ENCODE measurements around the gene KNTC1. TPM values are rescaled to one million over a fixed set of nuclear protein-coding genes. Genes with fewer than 3 reads are reported as not detected.
A peak's percentile ranks its signal among the peaks of the same experiment; 100 is the strongest.
"Not testable (repeated sequence)": the region's sequence is repeated elsewhere in the genome, so short reads cannot be mapped to it uniquely, and the experiment has no call there.

The KNTC1 gene
- total RNA-seq (100 to 1,000 TPM in 1 of 5 experiments, 10 to 100 TPM in 4; 24.5 to 102 (median 31.0) TPM), polyA plus RNA-seq (1 to 10 TPM; 4.0 to 5.2 TPM), total RNA-seq (72.4 reads per million, percentile 79 among the genes with 10 or more reads in this experiment)

GRCh38 chr12:122526683-122527477, at the start of gene KNTC1, which contains the start of gene RSRC2:
Gene KNTC1 (plus strand): TSS chr12:122527249. CDS start chr12:122530064, 2,815 bp downstream.
Gene RSRC2 (minus strand): TSS chr12:122526936. CDS start chr12:122526853, 83 bp downstream.
- H3K4me1 ChIP-seq (ENCODE audit: control insufficient read depth in 2 of 2, insufficient read depth in 2 of 2, low read length in 2 of 2) = peaks cover 30 to 37% of the 10 kb centered on the region in 2 donors
- H3K36me3 ChIP-seq (ENCODE audit: control insufficient read depth in 2 of 3, insufficient read depth in 3 of 3, low read length in 3 of 3) = peaks cover 0 to 10% (median 0%) of the 10 kb centered on the region in 3 experiments
- ATAC-seq = peak; percentile 96
- H3K27me3 Mint-ChIP-seq = no peaks in the 10 kb centered on the region
- peak within 1 kb of the TSS; percentile 86 for H3K4me3 ChIP-seq (ENCODE audit: low read length)
- CTCF ChIA-PET = interaction anchor here (1.1 kb wide), 1 partner anchor 26 kb away, joined by 8 read pairs; the partner anchor contains the start of gene ZCCHC8
- peaks cover 0 to 21% (median 8%) of the 10 kb centered on the region in 5 donors for H3K36me3 Mint-ChIP-seq
- peaks cover 24 to 41% (median 36%) of the 10 kb centered on the region in 7 donors for H3K4me1 Mint-ChIP-seq
- no peak within 1 kb of the TSS for H3K4me3 Mint-ChIP-seq
- no peaks in the 10 kb centered on the region for H3K9me3 Mint-ChIP-seq
- POLR2A ChIA-PET = interaction anchor here (0.7 to 4.9 kb wide), 19 partner anchors 8 to 1305 kb away, joined by 3 to 115 read pairs (median 4); partner anchors contain the start of genes DDX55, DENR, MPHOSPH9 and MTRFR
- peak within 1 kb of the TSS in 1 of 9 donors; percentile 68 for H3K27ac Mint-ChIP-seq
- peak within 1 kb of the TSS; percentile 94 for H3K27ac ChIP-seq (ENCODE audit: low read depth, low read length)
- no peaks in the 10 kb centered on the region for H3K27me3 ChIP-seq (ENCODE audit: control insufficient read depth in 2 of 2, insufficient read depth in 2 of 2, low read length in 2 of 2)
- intact Hi-C loops (cut with micrococcal nuclease) = loop anchor here (1.0 to 10.0 kb wide), 20 partner anchors 26 to 1840 kb away; partner anchors contain the start of genes DENR (in 2 of the 2), DIABLO (in 2 of the 2), PSMD9 (in 2 of the 2) and VPS33A (in 2 of the 2)
- DNase-seq = peak; percentile 87 to 99 (median 99)
- no peaks in the 10 kb centered on the region for H3K9me3 ChIP-seq (ENCODE audit: control insufficient read depth in 2 of 3, low read length in 3 of 3)

- Mint-ChIP-seq H3K27me3 (no peaks in the 10 kb centered on the region), H3K4me1 (peaks cover 0 to 8% (median 3%) of the 10 kb centered on the region in 7 donors)
- POLR2A ChIA-PET = interaction anchor here (0.6 kb wide), 1 partner anchor 491 kb away, joined by 4 read pairs; no protein-coding TSS in a partner anchor
Measured at GRCh38 chr12:122480753-122481152, 46.3 kb upstream of the KNTC1 start.

GRCh38 chr12:122481861-122482260, 45.2 kb upstream of the KNTC1 start:
- Mint-ChIP-seq H3K27ac (no peak overlapping the region), H3K4me3 (no peak overlapping the region), H3K9me3 (no peaks in the 10 kb centered on the region), H3K4me1 (peaks cover 0 to 6% (median 4%) of the 10 kb centered on the region in 7 donors), H3K27me3 (no peaks in the 10 kb centered on the region), H3K36me3 (peaks cover 13 to 50% (median 34%) of the 10 kb centered on the region in 5 donors)
- ATAC-seq (no peak), DNase-seq (no peak)
- H3K4me3 ChIP-seq (ENCODE audit: low read length) = no peak overlapping the region
- intact Hi-C loops (cut with micrococcal nuclease) = no loop called here
- H3K27me3 ChIP-seq (ENCODE audit: control insufficient read depth in 2 of 2, insufficient read depth in 2 of 2, low read length in 2 of 2) = no peaks in the 10 kb centered on the region
- H3K4me1 ChIP-seq (ENCODE audit: control insufficient read depth in 2 of 2, insufficient read depth in 2 of 2, low read length in 2 of 2) = no peaks in the 10 kb centered on the region
- H3K27ac ChIP-seq (ENCODE audit: low read depth, low read length) = no peak overlapping the region
- H3K9me3 ChIP-seq (ENCODE audit: control insufficient read depth in 2 of 3, low read length in 3 of 3) = no peaks in the 10 kb centered on the region
- ChIA-PET POLR2A (no interaction called here), CTCF (no interaction called here)
- peaks cover 13 to 81% (median 26%) of the 10 kb centered on the region in 3 experiments for H3K36me3 ChIP-seq (ENCODE audit: control insufficient read depth in 2 of 3, insufficient read depth in 3 of 3, low read length in 3 of 3)

More at GRCh38 chr12:122480753-122481152, 46.3 kb upstream of the KNTC1 start:
- DNase-seq = no peak
- CTCF ChIA-PET = interaction anchor here (0.5 to 1.4 kb wide), 2 partner anchors 9 to 24 kb away, joined by 3 to 4 read pairs; no protein-coding TSS in a partner anchor
- Histone ChIP-seq H3K27ac (ENCODE audit: low read depth, low read length) (no peak overlapping the region), H3K36me3 (ENCODE audit: control insufficient read depth in 2 of 3, insufficient read depth in 3 of 3, low read length in 3 of 3) (peaks cover 19 to 82% (median 26%) of the 10 kb centered on the region in 3 experiments), H3K9me3 (ENCODE audit: control insufficient read depth in 2 of 3, low read length in 3 of 3) (no peaks in the 10 kb centered on the region), H3K4me3 (ENCODE audit: low read length) (no peak overlapping the region), H3K4me1 (ENCODE audit: control insufficient read depth in 2 of 2, insufficient read depth in 2 of 2, low read length in 2 of 2) (no peaks in the 10 kb centered on the region), H3K27me3 (ENCODE audit: control insufficient read depth in 2 of 2, insufficient read depth in 2 of 2, low read length in 2 of 2) (no peaks in the 10 kb centered on the region)
- no peak for ATAC-seq
- peaks cover 12 to 54% (median 35%) of the 10 kb centered on the region in 5 donors for H3K36me3 Mint-ChIP-seq
- intact Hi-C loops (cut with micrococcal nuclease) = no loop called here
- peak overlapping the region in 2 of 9 donors; percentile 39 to 53 for H3K27ac Mint-ChIP-seq
- no peaks in the 10 kb centered on the region for H3K9me3 Mint-ChIP-seq
- H3K4me3 Mint-ChIP-seq = no peak overlapping the region

GRCh38 chr12:122483969-122484368, 43.1 kb upstream of the KNTC1 start:
- CTCF ChIA-PET = no interaction called here

GRCh38 chr12:122484385-122484784, 42.7 kb upstream of the KNTC1 start:
- peaks cover 19 to 82% (median 45%) of the 10 kb centered on the region in 3 experiments for H3K36me3 ChIP-seq (ENCODE audit: control insufficient read depth in 2 of 3, insufficient read depth in 3 of 3, low read length in 3 of 3)
- H3K4me3 Mint-ChIP-seq; ATAC-seq; H3K27ac ChIP-seq (ENCODE audit: low read depth, low read length); intact Hi-C loops (cut with micrococcal nuclease); DNase-seq; H3K9me3 Mint-ChIP-seq; CTCF ChIA-PET; H3K27me3 ChIP-seq (ENCODE audit: control insufficient read depth in 2 of 2, insufficient read depth in 2 of 2, low read length in 2 of 2); H3K9me3 ChIP-seq (ENCODE audit: control insufficient read depth in 2 of 3, low read length in 3 of 3); H3K4me3 ChIP-seq (ENCODE audit: low read length); H3K4me1 ChIP-seq (ENCODE audit: control insufficient read depth in 2 of 2, insufficient read depth in 2 of 2, low read length in 2 of 2); H3K27me3 Mint-ChIP-seq: not testable (repeated sequence)
- H3K36me3 Mint-ChIP-seq = peaks cover 16 to 45% (median 35%) of the 10 kb centered on the region in 5 donors
- POLR2A ChIA-PET = interaction anchor here (1.5 to 1.8 kb wide), 2 partner anchors 16 to 91 kb away, joined by 3 to 6 read pairs; partner anchors contain the start of gene ZCCHC8
- H3K4me1 Mint-ChIP-seq = peaks cover 0 to 11% (median 4%) of the 10 kb centered on the region in 7 donors
- H3K27ac Mint-ChIP-seq = peak overlapping the region in 5 of 9 donors; percentile 37 to 84 (median 77)

More at GRCh38 chr12:122483969-122484368, 43.1 kb upstream of the KNTC1 start:
- DNase-seq = no peak
- ATAC-seq = no peak
- H3K36me3 Mint-ChIP-seq = peaks cover 12 to 44% (median 31%) of the 10 kb centered on the region in 5 donors
- H3K36me3 ChIP-seq (ENCODE audit: control insufficient read depth in 2 of 3, insufficient read depth in 3 of 3, low read length in 3 of 3) = peaks cover 19 to 81% (median 41%) of the 10 kb centered on the region in 3 experiments
- H3K4me3 ChIP-seq (ENCODE audit: low read length) = no peak overlapping the region
- H3K9me3 ChIP-seq (ENCODE audit: control insufficient read depth in 2 of 3, low read length in 3 of 3) = no peaks in the 10 kb centered on the region
- POLR2A ChIA-PET = interaction anchor here (1.5 to 1.8 kb wide), 2 partner anchors 17 to 90 kb away, joined by 3 to 6 read pairs; partner anchors contain the start of gene ZCCHC8
- H3K27ac Mint-ChIP-seq = peak overlapping the region in 4 of 9 donors; percentile 36 to 72 (median 54)
- no peak overlapping the region for H3K27ac ChIP-seq (ENCODE audit: low read depth, low read length)
- H3K4me1 Mint-ChIP-seq = peaks cover 0 to 7% (median 4%) of the 10 kb centered on the region in 7 donors
- H3K9me3 Mint-ChIP-seq = no peaks in the 10 kb centered on the region
- no peaks in the 10 kb centered on the region for H3K4me1 ChIP-seq (ENCODE audit: control insufficient read depth in 2 of 2, insufficient read depth in 2 of 2, low read length in 2 of 2)
- H3K27me3 ChIP-seq (ENCODE audit: control insufficient read depth in 2 of 2, insufficient read depth in 2 of 2, low read length in 2 of 2) = no peaks in the 10 kb centered on the region
- no peak overlapping the region for H3K4me3 Mint-ChIP-seq
- H3K27me3 Mint-ChIP-seq = no peaks in the 10 kb centered on the region
- intact Hi-C loops (cut with micrococcal nuclease) = no loop called here

GRCh38 chr12:122486360-122486759, 40.7 kb upstream of the KNTC1 start:
- POLR2A ChIA-PET = not testable (repeated sequence)
- CTCF ChIA-PET = interaction anchor here (0.8 kb wide), 1 partner anchor 87 kb away, joined by 3 read pairs; no protein-coding TSS in a partner anchor

More at GRCh38 chr12:122486360-122486759, 40.7 kb upstream of the KNTC1 start:
- H3K27me3 Mint-ChIP-seq; H3K27me3 ChIP-seq (ENCODE audit: control insufficient read depth in 2 of 2, insufficient read depth in 2 of 2, low read length in 2 of 2); H3K27ac ChIP-seq (ENCODE audit: low read depth, low read length); H3K4me3 ChIP-seq (ENCODE audit: low read length); DNase-seq; intact Hi-C loops (cut with micrococcal nuclease); H3K9me3 Mint-ChIP-seq; H3K4me3 Mint-ChIP-seq; H3K4me1 ChIP-seq (ENCODE audit: control insufficient read depth in 2 of 2, insufficient read depth in 2 of 2, low read length in 2 of 2); H3K9me3 ChIP-seq (ENCODE audit: control insufficient read depth in 2 of 3, low read length in 3 of 3); ATAC-seq: not testable (repeated sequence)
- H3K36me3 Mint-ChIP-seq = peaks cover 22 to 48% (median 34%) of the 10 kb centered on the region in 5 donors
- peaks cover 0 to 17% (median 8%) of the 10 kb centered on the region in 7 donors for H3K4me1 Mint-ChIP-seq
- peak overlapping the region in 1 of 9 donors; percentile 28 for H3K27ac Mint-ChIP-seq
- peaks cover 11 to 82% (median 36%) of the 10 kb centered on the region in 3 experiments for H3K36me3 ChIP-seq (ENCODE audit: control insufficient read depth in 2 of 3, insufficient read depth in 3 of 3, low read length in 3 of 3)
